ENCODE measurements around the gene NKX1-1.

The NKX1-1 gene

GRCh38 chr4:1416051-1416947, 10.1 kb upstream of the NKX1-1 start:
- no peak for DNase-seq

GRCh38 chr4:1415681-1415981, 9.4 kb upstream of the NKX1-1 start:
- DNase-seq = no peak

GRCh38 chr4:1414831-1415680, 8.8 kb upstream of the NKX1-1 start:
- no peak for DNase-seq

GRCh38 chr4:1413687-1414479, 7.6 kb upstream of the NKX1-1 start:
- DNase-seq = no peak

GRCh38 chr4:1413204-1413663, 7.0 kb upstream of the NKX1-1 start:
- DNase-seq = no peak

- no peak for DNase-seq
Measured at GRCh38 chr4:1412376-1413203, 6.3 kb upstream of the NKX1-1 start.

- DNase-seq = no peak
Measured at GRCh38 chr4:1411436-1412375, 5.5 kb upstream of the NKX1-1 start.

- DNase-seq = no peak
Measured at GRCh38 chr4:1410491-1411325, 4.5 kb upstream of the NKX1-1 start.

GRCh38 chr4:1409491-1410425, 3.5 kb upstream of the NKX1-1 start:
- DNase-seq = no peak

- no peak for DNase-seq
Measured at GRCh38 chr4:1409079-1409478, 2.8 kb upstream of the NKX1-1 start.

GRCh38 chr4:1408418-1408817, 2.2 kb upstream of the NKX1-1 start:
- no peak for DNase-seq

- DNase-seq = no peak
Measured at GRCh38 chr4:1407657-1408333, 1.6 kb upstream of the NKX1-1 start.

- no peak for DNase-seq
Measured at GRCh38 chr4:1406981-1407656, 877 bp upstream of the NKX1-1 start.

- DNase-seq = no peak
Measured at GRCh38 chr4:1405636-1406393, 427 bp downstream of the NKX1-1 start.

- DNase-seq = no peak
Measured at GRCh38 chr4:1405254-1405635, 997 bp downstream of the NKX1-1 start.

GRCh38 chr4:1404573-1405253, 1.5 kb downstream of the NKX1-1 start:
- no peak for DNase-seq

All from NCI-H2081 (cell line).